Measurements from ENCODE around the gene LDHA. TPM values are rescaled to one million over a fixed set of nuclear protein-coding genes. Genes with fewer than 3 reads are reported as not detected.

LDHA gene
- total and polyA plus RNA-seq, 2 of the 8 experiments (the other 6 are each of a cell fraction or from before 2014, with no cell fraction given), result 443 to 486 TPM

DNA sequence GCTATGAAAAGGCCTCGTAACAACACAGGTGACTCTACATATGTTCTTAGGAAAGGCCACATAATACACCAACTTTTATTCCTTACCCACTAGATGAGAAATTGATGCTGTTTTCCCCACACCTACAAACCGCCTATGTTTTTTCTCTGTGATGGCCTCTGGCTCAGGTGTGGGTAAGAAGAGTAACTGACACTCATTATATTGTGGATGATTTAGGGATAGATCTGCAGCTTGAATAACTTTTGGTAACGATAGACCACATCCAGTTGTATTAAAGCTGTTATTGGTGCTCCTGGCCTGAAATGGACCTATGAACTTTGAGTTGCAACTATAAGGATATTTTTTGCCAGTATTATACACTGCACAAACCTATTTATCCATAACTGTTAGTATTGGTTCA is 3.6 kb downstream of the LDHA start:
- Histone ChIP-seq H2BK20ac (ENCODE audit: low read length) (no peak overlapping the region), H2BK5ac (ENCODE audit: low read depth, low read length) (no peak overlapping the region), H3K27me3 (replicated peaks in 1 of 4; ENCODE audit: control insufficient read depth in 3 of 4, extremely low read depth in 1 of 4, insufficient read depth in 3 of 4, low read length in 3 of 4) (no peaks in the 10 kb centered on the region; a peak in 2 of 7 replicates), H2BK15ac (ENCODE audit: low read length) (no peak overlapping the region), H3K36me3 (ENCODE audit: control insufficient read depth in 2 of 4, insufficient read depth in 4 of 4, low read length in 3 of 4) (peaks cover 20 to 54% (median 46%) of the 10 kb centered on the region in 4 experiments), H3K79me2 (ENCODE audit: control insufficient read depth in 1 of 2, insufficient read depth in 2 of 2, low read length in 2 of 2) (peaks cover 0 to 33% of the 10 kb centered on the region in 2 experiments; a peak in 2 of 4 replicates), H3K4ac (replicated peaks; ENCODE audit: insufficient read length, low read depth, low read length) (no peak overlapping the region), H3K4me2 (ENCODE audit: insufficient read depth in 1 of 2, low read depth in 2 of 2, low read length in 2 of 2) (no peak overlapping the region), H2AK5ac (ENCODE audit: low read depth, low read length) (no peak overlapping the region), H3K23ac (ENCODE audit: insufficient read length) (no peak overlapping the region), H2BK12ac (ENCODE audit: low read depth, low read length) (no peak overlapping the region), H3K14ac (ENCODE audit: insufficient read length) (no peak overlapping the region), H4K5ac (ENCODE audit: insufficient read length, low read depth, low read length) (no peak overlapping the region), H3K23me2 (ENCODE audit: low read depth, low read length) (peaks cover 11% of the 10 kb centered on the region), H3K4me3 (ENCODE audit: extremely low read depth in 1 of 4, insufficient read depth in 2 of 4, low read depth in 3 of 4, low read length in 4 of 4) (no peak overlapping the region), H3K9me3 (ENCODE audit: insufficient read depth in 2 of 2, low read depth in 1 of 2, low read length in 1 of 2) (no peaks in the 10 kb centered on the region), H4K8ac (ENCODE audit: extremely low read depth, insufficient read depth, low read length) (no peak overlapping the region), H3K27ac (ENCODE audit: low read depth, low read length) (no peak overlapping the region), H2AFZ (ENCODE audit: low read length) (no peak overlapping the region), H4K20me1 (replicated peaks in 1 of 2; ENCODE audit: control insufficient read depth in 1 of 2, insufficient read depth in 2 of 2, low read length in 2 of 2) (peaks cover 0 to 4% of the 10 kb centered on the region in 2 experiments), H3K9ac (replicated peaks in 1 of 4; ENCODE audit: extremely low read depth in 1 of 4, low read depth in 3 of 4, low read length in 3 of 4) (no peak overlapping the region), H4K91ac (replicated peaks; ENCODE audit: insufficient read length, low read length) (no peak overlapping the region), H3K4me1 (replicated peaks in 1 of 4; ENCODE audit: control insufficient read depth in 3 of 4, insufficient read depth in 4 of 4, low read length in 3 of 4) (peaks cover 3 to 6% (median 5%) of the 10 kb centered on the region in 4 experiments; a peak in 6 of 7 replicates), H3K56ac (replicated peaks; ENCODE audit: insufficient read length, low read depth, low read length) (no peak overlapping the region), H3K18ac (ENCODE audit: extremely low read depth, low read length) (no peak overlapping the region), H3K79me1 (ENCODE audit: low read depth, low read length) (0 out of 2 replicates have a peak, but pooled peaks cover 2% of the 10 kb centered on the region), H2BK120ac (replicated peaks; ENCODE audit: low read depth, low read length) (no peak overlapping the region)
- CTCF ChIA-PET (ENCODE audit: partially characterized antibody), result interaction anchor here (0.6 to 2.4 kb wide), 5 partner anchors 10 to 333 kb away, joined by 3 to 9 read pairs (median 3); no protein-coding TSS in a partner anchor
- no peak for DNase-seq (ENCODE audit: low read depth in 1 of 2, low spot score in 2 of 2)
- POLR2A ChIA-PET (ENCODE audit: partially characterized antibody), result interaction anchor here (0.7 kb wide), 1 partner anchor 277 kb away, joined by 4 read pairs; no protein-coding TSS in a partner anchor
- WGBS, 2 experiments (ENCODE audit: extremely low coverage in 1 of 2, insufficient coverage in 1 of 2, insufficient read length in 1 of 2, insufficient replicate concordance in 2 of 2, low coverage in 1 of 2, low lambda C conversion rate in 2 of 2, missing lambda C conversion rate in 1 of 2), result 85% methylated on average over 3 of the region's 3 CpGs; no CpG with 5 or more reads in 1 of the 2 experiments
- FAIRE-seq, result no peak
- TF ChIP-seq POLR2AphosphoS5 (IDR thresholded peaks at IDR 0.05; ENCODE audit: low read depth, low read length) (no peak), BRCA1 (IDR thresholded peaks at IDR 0.05; ENCODE audit: low read depth, low read length) (no peak)
